ENCODE measurements around the gene TRAF5. TPM values are rescaled to one million over a fixed set of nuclear protein-coding genes. Genes with fewer than 3 reads are reported as not detected.
A peak's percentile ranks its signal among the peaks of the same experiment; 100 is the strongest.

Gene TRAF5
- total RNA-seq, 1 experiment from 2014 or later: 8.1 TPM

DNA sequence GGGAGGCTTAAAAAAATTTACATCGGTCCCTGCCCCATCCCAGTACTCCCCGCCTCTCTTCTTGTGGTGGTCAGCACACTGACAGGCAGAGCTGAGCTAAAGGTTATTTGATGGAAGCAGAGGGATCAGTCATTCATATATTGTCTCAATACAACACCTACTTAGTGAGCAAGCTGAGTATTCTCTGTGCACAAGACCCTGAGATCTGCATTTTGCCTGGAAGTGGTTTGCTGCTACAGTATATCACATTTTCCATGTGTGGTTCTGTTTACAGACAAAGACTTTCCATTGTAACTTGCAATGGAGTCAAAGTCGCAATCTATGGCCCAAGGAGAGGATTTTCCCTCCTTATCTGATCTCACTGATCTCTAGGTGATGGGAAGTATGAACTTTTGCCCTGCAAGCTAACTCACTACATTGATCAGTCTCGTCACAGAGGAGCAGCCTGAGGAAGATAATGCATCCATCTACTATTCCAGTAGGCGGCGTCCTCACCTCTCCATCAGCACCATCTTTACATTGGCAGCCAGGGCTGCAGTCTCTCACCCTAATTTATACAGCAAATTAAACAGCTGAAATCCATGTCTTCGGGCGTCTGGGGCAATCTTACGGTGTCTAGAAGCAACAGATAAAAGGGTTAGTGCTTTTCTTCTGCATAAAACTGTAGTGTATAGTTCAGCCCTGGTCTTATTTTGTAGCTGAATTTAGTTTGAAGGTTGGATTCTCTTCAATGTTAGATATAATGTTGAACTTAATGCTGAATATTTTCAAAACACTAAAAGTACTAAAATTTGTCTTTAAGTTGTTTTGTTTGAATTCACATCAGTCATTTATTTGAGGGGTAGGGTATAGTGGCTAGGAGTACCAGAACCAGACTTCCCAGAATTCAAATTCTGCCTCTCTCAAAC, 3.2 kb upstream of the TRAF5 start:
- no TSS peak for BruUV-seq (replicated peaks)
- peaks cover 9% of the 10 kb centered on the region for H3K4me1 ChIP-seq (replicated peaks; ENCODE audit: insufficient read depth)
- no peaks in the 10 kb centered on the region for H3K9me2 ChIP-seq (ENCODE audit: insufficient read depth)
- peaks cover 8% of the 10 kb centered on the region; the same call in 1 of the 2 replicates for H3F3A ChIP-seq (ENCODE audit: insufficient read depth, low read depth)
- H3K27ac ChIP-seq: no peak overlapping the region
- no peak overlapping the region for H2AFZ ChIP-seq
- H3K9me3 ChIP-seq (ENCODE audit: insufficient read depth, low read depth): no peaks in the 10 kb centered on the region
- no peaks in the 10 kb centered on the region for H4K20me1 ChIP-seq (ENCODE audit: insufficient read depth)
- H3K79me2 ChIP-seq (ENCODE audit: low read depth): no peaks in the 10 kb centered on the region
- H3K36me3 ChIP-seq (ENCODE audit: low read depth): no peaks in the 10 kb centered on the region
- peak in 1 of 2 experiments; percentile 59 for DNase-seq
- CTCF ChIA-PET: interaction anchor here (0.6 to 1.4 kb wide), 4 partner anchors 128 to 357 kb away, joined by 3 to 8 read pairs (median 4); no protein-coding TSS in a partner anchor
- H3K27me3 ChIP-seq (ENCODE audit: insufficient read depth, low read depth): no peaks in the 10 kb centered on the region
- no peak overlapping the region for H3K4me2 ChIP-seq
- intact Hi-C loops (cut with micrococcal nuclease; ENCODE audit: unreplicated experiment): loop anchor here (1.0 kb wide), 3 partner anchors 153 to 332 kb away; no protein-coding TSS in a partner anchor
- POLR2A ChIA-PET (ENCODE audit: unreplicated experiment): no interaction called here
- H3K4me3 ChIP-seq: no peak overlapping the region
- TF ChIP-seq, protein P1, sequence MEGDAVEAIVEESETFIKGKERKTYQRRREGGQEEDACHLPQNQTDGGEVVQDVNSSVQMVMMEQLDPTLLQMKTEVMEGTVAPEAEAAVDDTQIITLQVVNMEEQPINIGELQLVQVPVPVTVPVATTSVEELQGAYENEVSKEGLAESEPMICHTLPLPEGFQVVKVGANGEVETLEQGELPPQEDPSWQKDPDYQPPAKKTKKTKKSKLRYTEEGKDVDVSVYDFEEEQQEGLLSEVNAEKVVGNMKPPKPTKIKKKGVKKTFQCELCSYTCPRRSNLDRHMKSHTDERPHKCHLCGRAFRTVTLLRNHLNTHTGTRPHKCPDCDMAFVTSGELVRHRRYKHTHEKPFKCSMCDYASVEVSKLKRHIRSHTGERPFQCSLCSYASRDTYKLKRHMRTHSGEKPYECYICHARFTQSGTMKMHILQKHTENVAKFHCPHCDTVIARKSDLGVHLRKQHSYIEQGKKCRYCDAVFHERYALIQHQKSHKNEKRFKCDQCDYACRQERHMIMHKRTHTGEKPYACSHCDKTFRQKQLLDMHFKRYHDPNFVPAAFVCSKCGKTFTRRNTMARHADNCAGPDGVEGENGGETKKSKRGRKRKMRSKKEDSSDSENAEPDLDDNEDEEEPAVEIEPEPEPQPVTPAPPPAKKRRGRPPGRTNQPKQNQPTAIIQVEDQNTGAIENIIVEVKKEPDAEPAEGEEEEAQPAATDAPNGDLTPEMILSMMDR (conservative IDR thresholded peaks at IDR 0.05): peak; percentile 89
- TF ChIP-seq EZH2 (IDR thresholded peaks at IDR 0.05; ENCODE audit: low read depth): no peak

DNA sequence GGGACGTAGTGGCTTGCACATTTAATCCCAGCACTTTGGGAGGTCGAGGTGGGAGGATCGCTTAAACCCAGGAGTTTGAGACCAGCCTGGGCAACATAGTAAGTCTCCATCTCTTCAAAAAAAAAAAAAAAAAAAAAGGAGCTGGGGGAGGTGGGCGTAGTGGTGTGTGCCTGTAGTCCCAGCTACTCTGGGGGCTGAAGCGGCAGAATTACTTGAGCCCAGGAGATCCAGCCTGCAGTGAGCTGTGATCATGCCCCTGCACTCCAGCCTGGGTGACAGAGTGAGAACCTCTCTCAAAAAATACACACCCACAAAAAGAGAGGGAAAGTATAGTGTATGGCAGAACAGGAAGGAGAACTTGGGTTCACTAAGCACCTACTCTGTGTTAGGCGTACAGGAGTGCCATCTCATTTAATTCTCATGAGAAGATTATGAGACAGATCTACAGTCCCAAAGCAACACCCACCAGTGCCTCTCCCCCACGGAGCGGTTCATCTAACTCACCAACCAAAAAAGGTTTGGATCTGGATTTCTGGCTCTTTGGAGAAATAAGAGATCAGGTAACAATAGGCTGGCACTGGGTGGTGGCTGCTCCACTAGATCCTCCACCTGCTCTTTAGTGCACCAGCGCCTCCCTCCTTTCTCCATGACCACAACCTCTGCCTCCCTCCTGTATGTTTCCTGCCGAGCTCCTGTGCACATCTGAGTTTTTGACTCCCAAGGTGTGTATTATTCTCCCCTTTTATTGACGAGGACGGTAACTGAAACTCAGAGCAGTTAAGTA, 1.4 kb upstream of the TRAF5 start:
- TF ChIP-seq EZH2 (IDR thresholded peaks at IDR 0.05; ENCODE audit: low read depth): no peak
- TF ChIP-seq, protein P1 (conservative IDR thresholded peaks at IDR 0.05): no peak
- H3K4me1 ChIP-seq (replicated peaks; ENCODE audit: insufficient read depth): peaks cover 23% of the 10 kb centered on the region
- CTCF ChIA-PET: interaction anchor here (0.6 to 0.9 kb wide), 3 partner anchors 18 to 878 kb away, joined by 3 to 4 read pairs (median 4); no protein-coding TSS in a partner anchor
- no peak overlapping the region for H2AFZ ChIP-seq
- H3K4me2 ChIP-seq: no peak overlapping the region
- H4K20me1 ChIP-seq (ENCODE audit: insufficient read depth): no peaks in the 10 kb centered on the region
- no peaks in the 10 kb centered on the region for H3K9me2 ChIP-seq (ENCODE audit: insufficient read depth)
- intact Hi-C loops (cut with micrococcal nuclease; ENCODE audit: unreplicated experiment): loop anchor here (5.0 kb wide), 1 partner anchor 252 kb away; the partner anchor contains the start of gene SLC30A1
- DNase-seq: no peak
- H3K9me3 ChIP-seq (ENCODE audit: insufficient read depth, low read depth): no peaks in the 10 kb centered on the region
- no peak overlapping the region for H3K4me3 ChIP-seq
- H3K79me2 ChIP-seq (ENCODE audit: low read depth): no peaks in the 10 kb centered on the region
- no TSS peak for BruUV-seq (replicated peaks)
- no peaks in the 10 kb centered on the region for H3K27me3 ChIP-seq (ENCODE audit: insufficient read depth, low read depth)
- H3F3A ChIP-seq (ENCODE audit: insufficient read depth, low read depth): no peaks in the 10 kb centered on the region; the same call in 1 of the 2 replicates
- no peak overlapping the region for H3K27ac ChIP-seq
- POLR2A ChIA-PET (ENCODE audit: unreplicated experiment): no interaction called here
- H3K36me3 ChIP-seq (ENCODE audit: low read depth): no peaks in the 10 kb centered on the region

DNA sequence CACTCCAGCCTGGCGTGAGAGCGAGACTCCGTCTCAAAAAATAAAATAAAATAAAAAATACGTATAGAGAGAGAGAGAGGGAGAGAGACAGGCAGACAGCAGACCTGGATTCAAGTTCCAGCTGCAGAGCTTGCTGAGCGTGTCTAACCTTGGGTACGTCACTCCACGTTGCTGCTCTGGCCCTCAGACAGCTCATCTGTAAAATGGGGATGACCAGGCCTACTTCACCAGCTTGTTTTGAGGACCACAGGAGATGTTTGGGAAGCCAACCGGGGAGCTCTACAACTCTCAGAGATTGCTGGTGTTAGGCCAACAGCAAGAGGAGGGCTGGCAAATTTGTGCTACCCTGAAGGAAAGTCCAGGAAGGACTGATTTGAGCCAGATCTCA, 499 bp upstream of the TRAF5 start:
- intact Hi-C loops (cut with micrococcal nuclease; ENCODE audit: unreplicated experiment): loop anchor here (2.0 to 5.0 kb wide), 2 partner anchors 57 to 251 kb away; partner anchors contain the start of gene SLC30A1
- ChIA-PET CTCF (interaction anchor here (0.5 to 0.9 kb wide), 3 partner anchors 152 to 345 kb away, joined by 3 read pairs; no protein-coding TSS in a partner anchor), POLR2A (ENCODE audit: unreplicated experiment) (no interaction called here)
- no peak for TF ChIP-seq EZH2 (IDR thresholded peaks at IDR 0.05; ENCODE audit: low read depth)
- TF ChIP-seq, protein P1 (conservative IDR thresholded peaks at IDR 0.05): no peak
- no peak for DNase-seq
- no peaks in the 10 kb centered on the region; the same call in 1 of the 2 replicates for H3F3A ChIP-seq (ENCODE audit: insufficient read depth, low read depth)
- no peaks in the 10 kb centered on the region for H3K36me3 ChIP-seq (ENCODE audit: low read depth)
- peak overlapping the region; percentile 92 for H3K4me2 ChIP-seq
- BruUV-seq (replicated peaks): no TSS peak
- H4K20me1 ChIP-seq (ENCODE audit: insufficient read depth): no peaks in the 10 kb centered on the region
- no peaks in the 10 kb centered on the region for H3K9me2 ChIP-seq (ENCODE audit: insufficient read depth)
- no peaks in the 10 kb centered on the region for H3K27me3 ChIP-seq (ENCODE audit: insufficient read depth, low read depth)
- H3K27ac ChIP-seq: no peak overlapping the region
- peak overlapping the region; percentile 72 for H3K4me3 ChIP-seq
- peaks cover 30% of the 10 kb centered on the region for H3K4me1 ChIP-seq (replicated peaks; ENCODE audit: insufficient read depth)
- H2AFZ ChIP-seq: peak overlapping the region; percentile 87
- no peaks in the 10 kb centered on the region for H3K9me3 ChIP-seq (ENCODE audit: insufficient read depth, low read depth)
- no peaks in the 10 kb centered on the region for H3K79me2 ChIP-seq (ENCODE audit: low read depth)
